ENCODE results near the gene CBLL2. TPM values are rescaled to one million over a fixed set of nuclear protein-coding genes. Genes with fewer than 3 reads are reported as not detected.

CBLL2 gene
- total RNA-seq, 1 experiment from 2014 or later = not detected

DNA sequence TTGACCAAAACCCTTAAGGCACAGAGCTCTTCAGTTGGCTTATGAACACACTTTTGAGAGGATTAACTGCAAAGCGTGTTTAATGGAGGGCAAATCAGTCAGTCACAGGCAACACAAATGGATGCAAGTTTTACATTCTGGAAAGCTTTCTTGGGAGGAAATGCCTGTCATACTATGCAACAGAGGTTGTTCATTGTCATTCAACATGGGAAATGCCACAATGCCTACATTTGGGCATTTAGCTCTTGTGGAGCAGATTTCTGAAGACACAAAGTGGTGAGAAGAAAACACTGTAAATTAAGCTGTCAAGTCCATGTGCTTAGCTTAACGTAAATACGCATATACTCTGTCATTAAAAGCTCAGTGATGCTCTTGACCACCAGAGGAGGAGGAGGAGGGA lies 41.1 kb downstream of the CBLL2 start:
- DNase-seq (ENCODE audit: low read depth, low spot score) = no peak

GRCh38 chrX:22314211-22314610 lies 41.5 kb downstream of the CBLL2 start:
- H2AFZ ChIP-seq (ENCODE audit: low read depth, low read length, poor library complexity, severe bottlenecking) = no peak overlapping the region
- H3K27ac ChIP-seq (ENCODE audit: low read depth, low read length) = no peak overlapping the region
- no peak overlapping the region for H3K9ac ChIP-seq (ENCODE audit: low read length)
- DNase-seq (ENCODE audit: low read depth, low spot score) (no peak), ATAC-seq (0 out of 2 replicates have a peak, but pooled peaks have one; percentile 17)
- H3K9me3 ChIP-seq (ENCODE audit: control insufficient read depth in 1 of 2, insufficient read depth in 1 of 2, low read depth in 1 of 2, low read length in 2 of 2) = no peaks in the 10 kb centered on the region
- H3K27me3 ChIP-seq (ENCODE audit: insufficient read depth, low read length) = no peaks in the 10 kb centered on the region
- H3K79me2 ChIP-seq (ENCODE audit: insufficient read depth, low read length) = no peaks in the 10 kb centered on the region
- no peak overlapping the region for H3K4me3 ChIP-seq (replicated peaks in 1 of 2; ENCODE audit: low read depth in 1 of 2, low read length in 2 of 2)
- TF ChIP-seq CBX3 (IDR thresholded peaks at IDR 0.05; ENCODE audit: low read depth) (no peak), SRF (IDR thresholded peaks at IDR 0.05; ENCODE audit: low read depth) (no peak), CEBPB (IDR thresholded peaks at IDR 0.05; ENCODE audit: low read depth) (no peak), CTCF (IDR thresholded peaks at IDR 0.05 in 2 of 3, conservative IDR thresholded peaks at IDR 0.05 in 1 of 3; ENCODE audit: borderline replicate concordance in 1 of 3, insufficient read depth in 1 of 3, low read depth in 2 of 3, low read length in 2 of 3) (no peak), RAD21 (IDR thresholded peaks at IDR 0.05; ENCODE audit: low read depth) (no peak), ZNF274 (IDR thresholded peaks at IDR 0.05; ENCODE audit: low read depth, low read length) (no peak), EZH2phosphoT487 (IDR thresholded peaks at IDR 0.05; ENCODE audit: borderline replicate concordance) (no peak), ELF1 (IDR thresholded peaks at IDR 0.05; ENCODE audit: borderline replicate concordance, low read depth) (no peak), SP1 (IDR thresholded peaks at IDR 0.05; ENCODE audit: low read depth) (no peak), EGR1 (IDR thresholded peaks at IDR 0.05; ENCODE audit: low read depth) (no peak)
- intact Hi-C loops (cut with micrococcal nuclease) = no loop called here
- no peaks in the 10 kb centered on the region for H3K9me2 ChIP-seq (ENCODE audit: insufficient read depth)
- peaks cover 2 to 15% of the 10 kb centered on the region in 2 experiments; a peak in 2 of 4 replicates for H3K4me1 ChIP-seq (ENCODE audit: control insufficient read depth in 1 of 2, insufficient read depth in 2 of 2, low read length in 2 of 2)
- ChIA-PET CTCF (no interaction called here), POLR2A (no interaction called here), RAD21 (ENCODE audit: low non-redundant PET in 1 of 2, low total read pairs in 2 of 2, uncharacterized antibody in 2 of 2, unreplicated experiment in 2 of 2) (interaction anchor here in 1 of 2 experiments (0.6 kb wide), 1 partner anchor 87 kb away, joined by 3 read pairs; no protein-coding TSS in a partner anchor)
- H4K20me1 ChIP-seq (ENCODE audit: insufficient read depth) = no peaks in the 10 kb centered on the region
- BruUV-seq (replicated peaks) = no TSS peak
- H3K4me2 ChIP-seq (ENCODE audit: low read length) = peak overlapping the region; percentile 44
- H3K36me3 ChIP-seq (ENCODE audit: control insufficient read depth in 1 of 2, insufficient read depth in 2 of 2, low read length in 2 of 2) = no peaks in the 10 kb centered on the region

More for the DNA sequence above, 41.1 kb downstream of the CBLL2 start:
- H3K4me2 ChIP-seq (ENCODE audit: low read length) = no peak overlapping the region
- H3K4me3 ChIP-seq (replicated peaks in 1 of 2; ENCODE audit: low read depth in 1 of 2, low read length in 2 of 2) = no peak overlapping the region
- H2AFZ ChIP-seq (ENCODE audit: low read depth, low read length, poor library complexity, severe bottlenecking) = no peak overlapping the region
- H3K27ac ChIP-seq (ENCODE audit: low read depth, low read length) = no peak overlapping the region
- no peak overlapping the region for H3K9ac ChIP-seq (ENCODE audit: low read length)
- ChIA-PET RAD21 (ENCODE audit: low non-redundant PET in 1 of 2, low total read pairs in 2 of 2, uncharacterized antibody in 2 of 2, unreplicated experiment in 2 of 2) (interaction anchor here in 1 of 2 experiments (0.6 kb wide), 1 partner anchor 87 kb away, joined by 3 read pairs; no protein-coding TSS in a partner anchor), POLR2A (no interaction called here), CTCF (no interaction called here)
- no peaks in the 10 kb centered on the region for H3K9me2 ChIP-seq (ENCODE audit: insufficient read depth)
- no peaks in the 10 kb centered on the region for H4K20me1 ChIP-seq (ENCODE audit: insufficient read depth)
- H3K79me2 ChIP-seq (ENCODE audit: insufficient read depth, low read length) = no peaks in the 10 kb centered on the region
- H3K4me1 ChIP-seq (ENCODE audit: control insufficient read depth in 1 of 2, insufficient read depth in 2 of 2, low read length in 2 of 2) = peaks cover 2 to 15% of the 10 kb centered on the region in 2 experiments; a peak in 2 of 4 replicates
- H3K9me3 ChIP-seq (ENCODE audit: control insufficient read depth in 1 of 2, insufficient read depth in 1 of 2, low read depth in 1 of 2, low read length in 2 of 2) = no peaks in the 10 kb centered on the region
- TF ChIP-seq FOSL1 (IDR thresholded peaks at IDR 0.05; ENCODE audit: low read depth) = no peak
- H3K27me3 ChIP-seq (ENCODE audit: insufficient read depth, low read length) = no peaks in the 10 kb centered on the region
- no peaks in the 10 kb centered on the region for H3K36me3 ChIP-seq (ENCODE audit: control insufficient read depth in 1 of 2, insufficient read depth in 2 of 2, low read length in 2 of 2)
- BruUV-seq (replicated peaks) = no TSS peak
- intact Hi-C loops (cut with micrococcal nuclease) = no loop called here
- no peak for ATAC-seq

Data from HCT116 (cell line).